Activated CD8-positive, alpha-beta memory T cell treated with anti-CD3 and anti-CD28 coated beads for 36 hours (primary cell): ENCODE data around the gene ANKRD13D. TPM values are rescaled to one million over a fixed set of nuclear protein-coding genes. Genes with fewer than 3 reads are reported as not detected.

Experiments
- CTCF ChIA-PET: fragments of 350-600 bp; sonication (Branson Sonifier 250); formaldehyde crosslinking; loops from one replicate; lab custom pipeline; 2021; ENCODE audit warnings: antibody characterized with exemption; lab: Charles Lee
- POLR2A ChIA-PET: fragments of 350-600 bp; sonication (Branson Sonifier 250); formaldehyde crosslinking; loops from one replicate; lab custom pipeline; 2021; ENCODE audit warnings: antibody characterized with exemption; lab: Charles Lee
- total RNA-seq, 2 experiments: library from RNA; stranded (reverse); gene quantifications; one replicate each; pipeline ENCODE4 v1.2.3, GENCODE V29; 2021

The ANKRD13D gene
- total RNA-seq, 2 experiments from 2014 or later: 76.2 to 77.4 TPM

DNA sequence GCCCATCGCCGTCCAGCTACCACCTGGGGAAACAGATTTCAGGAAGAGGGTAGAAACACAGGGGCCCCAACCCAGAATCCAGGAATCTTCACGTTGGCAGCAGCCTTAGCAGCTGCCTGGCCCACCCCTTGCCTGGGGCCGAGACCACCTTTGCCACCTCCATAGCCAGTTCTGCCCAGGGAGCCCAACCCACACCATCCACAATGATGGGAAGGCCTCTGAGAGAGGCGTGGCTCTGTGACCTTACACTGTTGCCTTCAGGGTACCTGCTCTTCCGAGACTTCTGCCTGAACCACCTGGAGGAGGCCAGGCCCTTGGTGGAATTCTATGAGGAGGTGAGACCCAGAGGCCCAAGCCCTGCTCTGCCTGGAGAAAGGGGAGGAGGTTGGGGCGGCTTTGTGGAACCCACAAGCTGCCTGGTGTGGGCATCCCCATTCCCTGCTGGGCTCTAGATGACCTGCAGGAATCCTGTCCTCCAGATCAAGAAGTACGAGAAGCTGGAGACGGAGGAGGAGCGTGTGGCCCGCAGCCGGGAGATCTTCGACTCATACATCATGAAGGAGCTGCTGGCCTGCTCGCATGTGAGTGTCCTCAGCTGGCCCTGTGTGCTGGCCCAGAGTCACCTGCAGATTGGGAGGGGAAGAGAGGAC lies 10.0 kb upstream of the ANKRD13D start:
- CTCF ChIA-PET: interaction anchor here (1.5 to 2.4 kb wide), 3 partner anchors 9 to 17 kb away, joined by 6 to 17 read pairs (median 7); partner anchors contain the start of gene GRK2
- POLR2A ChIA-PET: interaction anchor here (1.5 kb wide), 1 partner anchor 9 kb away, joined by 5 read pairs; no protein-coding TSS in a partner anchor

DNA sequence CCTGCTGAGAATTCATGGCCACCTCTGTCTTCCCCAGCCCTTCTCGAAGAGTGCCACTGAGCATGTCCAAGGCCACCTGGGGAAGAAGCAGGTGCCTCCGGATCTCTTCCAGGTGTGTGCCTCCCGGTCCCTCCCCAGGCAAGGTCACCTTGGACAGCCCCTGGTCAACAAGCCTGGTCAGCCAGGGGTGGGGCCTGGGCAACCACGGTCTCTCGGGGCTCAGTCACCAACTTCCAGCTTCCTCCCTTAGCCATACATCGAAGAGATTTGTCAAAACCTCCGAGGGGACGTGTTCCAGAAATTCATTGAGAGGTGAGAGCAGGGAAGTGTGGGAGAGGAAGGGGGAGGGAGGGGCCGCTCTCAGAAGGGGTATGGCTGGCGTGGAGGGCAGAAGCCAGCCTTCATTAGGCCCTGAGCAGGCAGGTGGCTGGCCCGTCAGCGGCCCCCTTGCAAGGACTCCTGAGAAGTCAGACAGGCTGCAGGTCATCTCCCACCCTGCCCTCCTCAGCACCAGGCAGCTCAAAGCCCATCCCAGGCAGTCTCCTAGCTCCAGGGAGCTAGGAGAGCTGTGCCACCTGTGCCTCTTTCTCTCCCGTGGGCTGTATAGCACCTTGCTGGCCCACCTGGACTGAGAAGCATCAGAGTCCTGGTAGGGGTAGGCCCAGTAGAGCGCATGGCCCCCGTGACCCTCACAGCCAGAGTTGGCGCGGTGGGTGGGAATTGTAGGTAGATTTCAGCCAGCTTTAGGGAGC lies 9.3 kb upstream of the ANKRD13D start:
- CTCF ChIA-PET: interaction anchor here (1.5 to 1.7 kb wide), 3 partner anchors 8 to 38 kb away, joined by 5 to 7 read pairs (median 6); partner anchors contain the start of gene GRK2
- POLR2A ChIA-PET: interaction anchor here (1.5 kb wide), 1 partner anchor 8 kb away, joined by 5 read pairs; no protein-coding TSS in a partner anchor

DNA sequence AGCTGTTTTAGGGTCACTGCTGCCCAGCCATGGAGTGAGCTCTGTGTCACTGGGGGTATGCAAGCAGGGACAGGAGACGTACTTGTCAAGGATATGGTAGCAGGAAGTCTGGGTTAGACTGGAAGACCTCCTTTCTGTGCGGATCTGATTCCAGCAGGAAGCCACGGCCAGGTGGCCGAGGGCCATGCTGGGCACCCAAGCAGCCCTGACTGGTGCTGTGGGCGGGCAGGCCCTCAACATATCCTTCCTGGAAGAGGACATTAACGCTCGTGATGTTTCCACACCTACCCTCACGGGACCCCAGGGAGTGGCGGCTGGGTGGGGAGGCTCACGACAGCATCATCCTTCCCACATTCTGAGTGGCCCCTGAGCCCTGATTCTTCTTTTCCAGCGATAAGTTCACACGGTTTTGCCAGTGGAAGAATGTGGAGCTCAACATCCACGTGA lies 8.7 kb upstream of the ANKRD13D start:
- POLR2A ChIA-PET: no interaction called here
- CTCF ChIA-PET: interaction anchor here (1.7 kb wide), 1 partner anchor 37 kb away, joined by 5 read pairs; no protein-coding TSS in a partner anchor

DNA sequence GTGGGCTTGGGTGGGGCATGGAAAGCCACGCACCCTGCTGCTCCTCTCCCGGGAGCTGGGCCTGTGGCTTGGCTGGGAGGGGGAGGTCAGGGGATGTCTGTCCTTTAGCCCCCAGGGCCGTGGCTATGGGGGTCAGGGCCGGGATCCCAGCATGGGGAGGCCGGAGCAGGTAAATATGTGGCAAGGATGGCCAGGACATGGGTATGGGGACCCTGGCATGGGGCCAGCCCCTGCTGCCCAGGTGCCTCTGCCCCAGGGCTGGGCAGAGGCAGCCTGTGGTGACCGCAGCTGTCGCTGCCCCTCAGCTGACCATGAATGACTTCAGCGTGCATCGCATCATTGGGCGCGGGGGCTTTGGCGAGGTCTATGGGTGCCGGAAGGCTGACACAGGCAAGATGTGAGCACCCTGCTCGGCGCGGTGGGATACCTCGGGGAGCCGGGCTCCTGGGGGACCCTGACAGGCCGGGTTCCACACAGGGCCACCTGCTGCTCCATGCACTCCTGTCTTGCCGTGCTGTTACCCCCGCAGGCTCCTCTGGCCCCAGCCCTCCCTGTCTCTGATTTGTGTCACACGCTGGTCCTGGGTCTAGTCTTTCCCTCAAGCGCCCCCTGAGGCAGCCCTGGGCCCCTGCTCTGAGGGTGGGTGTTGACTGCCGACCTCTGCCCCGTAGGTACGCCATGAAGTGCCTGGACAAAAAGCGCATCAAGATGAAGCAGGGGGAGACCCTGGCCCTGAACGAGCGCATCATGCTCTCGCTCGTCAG lies 8.1 kb upstream of the ANKRD13D start:
- ChIA-PET CTCF (interaction anchor here (1.7 kb wide), 1 partner anchor 36 kb away, joined by 5 read pairs; no protein-coding TSS in a partner anchor), POLR2A (interaction anchor here (0.6 kb wide), 1 partner anchor 15 kb away, joined by 3 read pairs; the partner anchor contains the start of gene GRK2)

DNA sequence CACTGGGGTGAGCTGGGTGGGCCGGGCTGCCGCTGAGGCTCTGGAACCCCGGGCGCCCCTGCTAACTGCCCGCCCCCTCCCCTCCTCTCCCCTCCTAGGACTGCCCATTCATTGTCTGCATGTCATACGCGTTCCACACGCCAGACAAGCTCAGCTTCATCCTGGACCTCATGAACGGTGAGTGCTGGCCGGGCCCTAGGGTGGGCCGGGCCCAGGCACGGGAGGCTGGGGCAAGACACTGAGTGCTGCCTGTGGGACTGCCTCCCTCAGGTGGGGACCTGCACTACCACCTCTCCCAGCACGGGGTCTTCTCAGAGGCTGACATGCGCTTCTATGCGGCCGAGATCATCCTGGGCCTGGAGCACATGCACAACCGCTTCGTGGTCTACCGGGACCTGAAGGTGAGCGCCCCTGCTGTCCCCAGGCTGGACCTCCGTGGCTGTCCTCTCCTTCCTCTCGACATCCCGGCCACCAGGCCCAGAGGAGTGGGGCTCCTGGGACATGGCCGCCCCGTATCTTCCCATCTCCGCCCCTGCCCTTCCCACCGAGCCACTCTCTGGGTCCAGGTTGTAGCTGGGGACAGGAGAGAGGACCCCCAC lies 7.5 kb upstream of the ANKRD13D start:
- POLR2A ChIA-PET: interaction anchor here (0.6 kb wide), 1 partner anchor 15 kb away, joined by 3 read pairs; the partner anchor contains the start of gene GRK2
- CTCF ChIA-PET: interaction anchor here (1.1 to 1.7 kb wide), 2 partner anchors 20 to 36 kb away, joined by 3 to 5 read pairs; no protein-coding TSS in a partner anchor

DNA sequence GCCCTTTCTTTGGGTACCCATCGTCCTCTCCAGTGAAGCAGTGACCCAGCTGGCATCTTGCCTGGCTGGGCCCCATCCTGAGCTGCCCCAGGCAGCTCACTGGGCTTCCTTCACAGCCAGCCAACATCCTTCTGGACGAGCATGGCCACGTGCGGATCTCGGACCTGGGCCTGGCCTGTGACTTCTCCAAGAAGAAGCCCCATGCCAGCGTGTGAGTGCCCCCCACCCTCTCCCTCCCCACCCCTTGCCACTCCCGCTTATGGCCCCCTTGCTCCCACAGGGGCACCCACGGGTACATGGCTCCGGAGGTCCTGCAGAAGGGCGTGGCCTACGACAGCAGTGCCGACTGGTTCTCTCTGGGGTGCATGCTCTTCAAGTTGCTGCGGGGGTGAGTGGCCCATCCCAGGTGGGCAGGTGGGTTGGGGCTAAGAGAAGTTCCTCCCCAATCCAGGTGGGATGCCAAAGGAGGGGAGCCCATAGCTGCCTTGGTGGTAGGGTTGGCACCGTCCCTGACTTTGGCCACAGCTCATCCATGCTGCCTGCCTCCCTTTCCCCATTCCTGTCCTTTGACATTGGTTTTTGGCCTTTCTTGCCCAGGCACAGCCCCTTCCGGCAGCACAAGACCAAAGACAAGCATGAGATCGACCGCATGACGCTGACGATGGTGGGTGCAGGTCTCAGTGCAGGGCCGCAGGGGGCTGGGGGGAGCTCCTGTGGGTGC lies 6.8 kb upstream of the ANKRD13D start:
- CTCF ChIA-PET: interaction anchor here (1.1 to 2.4 kb wide), 3 partner anchors 11 to 20 kb away, joined by 3 to 11 read pairs (median 10); no protein-coding TSS in a partner anchor
- POLR2A ChIA-PET: no interaction called here

DNA sequence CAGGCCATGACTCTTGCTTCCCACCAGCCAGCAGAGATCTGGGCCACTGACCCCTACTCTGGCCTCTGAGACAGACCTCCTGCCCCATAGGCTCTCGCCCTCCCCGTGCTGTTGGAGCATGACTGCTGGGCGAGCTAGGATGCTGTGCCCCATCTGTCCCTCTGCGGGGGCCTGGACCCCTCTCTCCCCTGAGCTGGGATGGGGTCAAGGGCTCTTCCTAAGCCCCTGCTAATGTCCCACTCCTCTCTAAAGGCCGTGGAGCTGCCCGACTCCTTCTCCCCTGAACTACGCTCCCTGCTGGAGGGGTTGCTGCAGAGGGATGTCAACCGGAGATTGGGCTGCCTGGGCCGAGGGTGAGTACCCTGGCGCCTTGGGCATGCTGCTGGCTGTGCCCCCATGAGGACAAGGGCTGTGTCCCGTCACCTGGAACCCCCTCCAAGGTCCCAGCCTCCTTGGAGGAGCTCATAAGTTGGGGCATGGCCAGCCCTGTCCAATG lies 6.2 kb upstream of the ANKRD13D start:
- ChIA-PET POLR2A (no interaction called here), CTCF (interaction anchor here (1.1 to 2.4 kb wide), 3 partner anchors 11 to 21 kb away, joined by 3 to 11 read pairs (median 10); no protein-coding TSS in a partner anchor)

DNA sequence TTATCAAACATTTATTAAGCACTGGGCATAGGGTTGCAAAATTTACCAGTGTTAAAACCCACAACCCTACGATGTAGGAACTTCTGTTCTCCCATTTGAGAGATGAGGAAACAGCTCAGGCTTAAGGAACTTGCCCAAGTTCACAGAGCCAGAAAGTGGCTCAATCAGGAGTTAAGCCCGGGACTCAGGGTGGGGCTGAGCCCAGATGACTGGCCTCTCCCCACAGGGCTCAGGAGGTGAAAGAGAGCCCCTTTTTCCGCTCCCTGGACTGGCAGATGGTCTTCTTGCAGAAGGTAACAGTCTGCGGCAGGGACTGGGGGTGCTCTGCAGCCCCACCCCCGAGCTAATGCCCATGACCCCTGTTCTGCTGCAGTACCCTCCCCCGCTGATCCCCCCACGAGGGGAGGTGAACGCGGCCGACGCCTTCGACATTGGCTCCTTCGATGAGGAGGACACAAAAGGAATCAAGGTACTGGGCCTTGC lies 5.6 kb upstream of the ANKRD13D start:
- POLR2A ChIA-PET: no interaction called here

DNA sequence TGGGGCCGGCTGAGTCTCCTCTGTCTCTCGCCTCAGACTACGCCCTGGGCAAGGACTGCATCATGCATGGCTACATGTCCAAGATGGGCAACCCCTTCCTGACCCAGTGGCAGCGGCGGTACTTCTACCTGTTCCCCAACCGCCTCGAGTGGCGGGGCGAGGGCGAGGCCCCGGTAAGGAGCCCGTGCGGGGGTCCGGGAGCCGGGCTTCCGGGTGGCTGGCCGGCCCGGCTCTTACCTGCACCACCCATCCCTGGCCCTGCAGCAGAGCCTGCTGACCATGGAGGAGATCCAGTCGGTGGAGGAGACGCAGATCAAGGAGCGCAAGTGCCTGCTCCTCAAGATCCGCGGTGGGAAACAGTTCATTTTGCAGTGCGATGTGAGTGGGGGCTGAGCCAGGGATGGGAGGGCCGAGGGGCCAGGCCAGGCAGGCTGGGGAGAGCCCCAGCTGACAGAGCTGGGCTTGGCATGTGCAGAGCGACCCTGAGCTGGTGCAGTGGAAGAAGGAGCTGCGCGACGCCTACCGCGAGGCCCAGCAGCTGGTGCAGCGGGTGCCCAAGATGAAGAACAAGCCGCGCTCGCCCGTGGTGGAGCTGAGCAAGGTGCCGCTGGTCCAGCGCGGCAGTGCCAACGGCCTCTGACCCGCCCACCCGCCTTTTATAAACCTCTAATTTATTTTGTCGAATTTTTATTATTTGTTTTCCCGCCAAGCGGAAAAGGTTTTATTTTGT lies 4.1 kb upstream of the ANKRD13D start:
- POLR2A ChIA-PET: interaction anchor here (0.6 to 6.1 kb wide), 2 partner anchors 14 to 53 kb away, joined by 3 to 73 read pairs; no protein-coding TSS in a partner anchor
- CTCF ChIA-PET: interaction anchor here (0.7 to 2.4 kb wide), 2 partner anchors 13 to 18 kb away, joined by 3 to 10 read pairs; no protein-coding TSS in a partner anchor

More for the DNA sequence above, 5.6 kb upstream of the ANKRD13D start:
- CTCF ChIA-PET: interaction anchor here (0.9 to 2.4 kb wide), 3 partner anchors 12 to 109 kb away, joined by 3 to 11 read pairs (median 10); partner anchors contain the start of gene RAD9A

DNA sequence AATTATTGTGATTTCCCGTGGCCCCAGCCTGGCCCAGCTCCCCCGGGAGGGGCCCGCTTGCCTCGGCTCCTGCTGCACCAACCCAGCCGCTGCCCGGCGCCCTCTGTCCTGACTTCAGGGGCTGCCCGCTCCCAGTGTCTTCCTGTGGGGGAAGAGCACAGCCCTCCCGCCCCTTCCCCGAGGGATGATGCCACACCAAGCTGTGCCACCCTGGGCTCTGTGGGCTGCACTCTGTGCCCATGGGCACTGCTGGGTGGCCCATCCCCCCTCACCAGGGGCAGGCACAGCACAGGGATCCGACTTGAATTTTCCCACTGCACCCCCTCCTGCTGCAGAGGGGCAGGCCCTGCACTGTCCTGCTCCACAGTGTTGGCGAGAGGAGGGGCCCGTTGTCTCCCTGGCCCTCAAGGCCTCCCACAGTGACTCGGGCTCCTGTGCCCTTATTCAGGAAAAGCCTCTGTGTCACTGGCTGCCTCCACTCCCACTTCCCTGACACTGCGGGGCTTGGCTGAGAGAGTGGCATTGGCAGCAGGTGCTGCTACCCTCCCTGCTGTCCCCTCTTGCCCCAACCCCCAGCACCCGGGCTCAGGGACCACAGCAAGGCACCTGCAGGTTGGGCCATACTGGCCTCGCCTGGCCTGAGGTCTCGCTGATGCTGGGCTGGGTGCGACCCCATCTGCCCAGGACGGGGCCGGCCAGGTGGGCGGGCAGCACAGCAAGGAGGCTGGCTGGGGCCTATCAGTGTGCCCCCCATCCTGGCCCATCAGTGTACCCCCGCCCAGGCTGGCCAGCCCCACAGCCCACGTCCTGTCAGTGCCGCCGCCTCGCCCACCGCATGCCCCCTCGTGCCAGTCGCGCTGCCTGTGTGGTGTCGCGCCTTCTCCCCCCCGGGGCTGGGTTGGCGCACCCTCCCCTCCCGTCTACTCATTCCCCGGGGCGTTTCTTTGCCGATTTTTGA lies 3.3 kb upstream of the ANKRD13D start:
- POLR2A ChIA-PET: interaction anchor here (0.6 to 6.1 kb wide), 4 partner anchors 8 to 87 kb away, joined by 3 to 73 read pairs (median 24); partner anchors contain the start of gene CLCF1
- CTCF ChIA-PET: interaction anchor here (0.7 to 5.7 kb wide), 3 partner anchors 14 to 23 kb away, joined by 3 to 53 read pairs (median 24); no protein-coding TSS in a partner anchor

DNA sequence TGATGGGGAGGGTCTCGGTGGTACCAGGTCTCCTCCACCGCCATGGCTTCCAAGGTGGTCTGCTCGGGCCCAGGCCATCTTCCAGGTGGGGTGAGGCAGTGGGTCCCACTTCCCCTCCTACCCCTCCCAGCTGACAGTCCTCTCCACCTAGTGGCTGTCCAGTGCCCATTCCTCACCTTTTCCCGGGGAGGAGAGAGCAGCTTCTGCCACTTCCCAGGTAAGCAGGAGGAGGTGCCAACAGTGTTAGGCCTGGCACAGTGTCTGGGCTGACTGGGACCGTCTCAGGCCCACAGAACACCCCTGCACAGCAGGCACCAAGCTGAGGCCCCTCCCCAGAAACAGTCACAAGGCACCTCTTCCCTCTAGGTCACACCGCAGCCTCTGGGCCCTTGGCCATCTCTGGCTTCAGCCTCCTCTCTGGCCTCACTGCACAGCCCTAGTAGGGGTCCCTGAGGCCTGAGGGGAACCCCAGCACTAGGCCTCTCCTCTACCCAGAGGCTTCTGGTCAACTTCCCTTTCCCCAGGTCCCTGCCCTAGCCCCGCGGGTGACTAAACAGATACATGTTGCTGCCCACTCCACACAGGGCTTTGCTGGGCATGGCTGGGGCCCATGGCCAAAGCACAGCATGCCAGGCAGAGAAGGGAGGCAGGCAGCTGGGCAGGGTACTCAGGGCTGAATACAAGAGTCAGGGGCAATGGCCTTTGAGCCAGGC lies 2.3 kb upstream of the ANKRD13D start:
- POLR2A ChIA-PET: interaction anchor here (0.6 to 6.1 kb wide), 3 partner anchors 9 to 86 kb away, joined by 11 to 73 read pairs (median 36); partner anchors contain the start of gene CLCF1

DNA sequence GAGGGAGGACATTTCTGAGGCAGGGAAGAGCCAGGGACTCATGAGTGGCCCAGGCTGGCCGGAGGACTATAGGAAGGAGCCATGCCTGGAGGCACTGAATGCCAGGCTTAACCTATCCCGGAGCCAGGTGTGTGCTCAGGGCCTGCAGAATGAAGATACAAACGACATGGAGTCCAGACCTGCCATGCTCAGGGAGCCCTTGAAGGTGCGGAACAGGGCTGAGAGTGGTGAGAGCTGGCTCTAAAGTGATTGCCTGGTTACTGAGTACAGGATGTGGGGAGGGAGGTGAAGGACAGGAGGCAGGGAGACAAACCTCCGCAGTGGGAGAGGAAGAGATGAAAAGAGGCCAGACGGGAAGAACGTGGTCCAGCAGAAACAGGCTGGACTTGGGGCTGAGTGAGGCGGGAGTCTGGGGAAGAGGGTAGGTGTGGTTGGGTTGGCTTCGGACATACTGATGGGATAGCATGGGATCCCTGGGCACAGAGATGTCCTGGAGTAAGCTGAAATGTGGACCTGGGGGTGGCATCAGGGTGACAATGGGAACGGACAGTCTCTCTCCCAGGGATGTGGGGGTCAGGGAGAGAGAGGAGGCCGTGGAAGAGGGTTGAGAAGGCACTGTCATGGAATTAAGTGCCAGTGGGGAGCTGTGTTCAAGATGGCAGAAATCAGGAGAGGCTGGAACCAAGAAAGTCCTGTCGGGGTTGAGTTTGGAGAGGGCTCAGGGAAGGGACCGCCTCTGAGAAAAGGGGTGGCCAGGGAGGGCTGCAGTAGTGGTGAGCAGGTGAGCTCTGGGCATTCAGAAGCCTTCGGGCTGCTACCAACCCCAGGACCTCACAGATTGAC lies 1.5 kb upstream of the ANKRD13D start:
- POLR2A ChIA-PET: interaction anchor here (0.7 to 6.1 kb wide), 4 partner anchors 9 to 17 kb away, joined by 4 to 73 read pairs (median 20); no protein-coding TSS in a partner anchor
- CTCF ChIA-PET: interaction anchor here (0.9 to 5.7 kb wide), 7 partner anchors 8 to 36 kb away, joined by 3 to 53 read pairs (median 9); partner anchors contain the start of gene SSH3

More for the DNA sequence above, 2.3 kb upstream of the ANKRD13D start:
- CTCF ChIA-PET: interaction anchor here (1.4 to 5.7 kb wide), 3 partner anchors 17 to 30 kb away, joined by 9 to 53 read pairs (median 24); no protein-coding TSS in a partner anchor

DNA sequence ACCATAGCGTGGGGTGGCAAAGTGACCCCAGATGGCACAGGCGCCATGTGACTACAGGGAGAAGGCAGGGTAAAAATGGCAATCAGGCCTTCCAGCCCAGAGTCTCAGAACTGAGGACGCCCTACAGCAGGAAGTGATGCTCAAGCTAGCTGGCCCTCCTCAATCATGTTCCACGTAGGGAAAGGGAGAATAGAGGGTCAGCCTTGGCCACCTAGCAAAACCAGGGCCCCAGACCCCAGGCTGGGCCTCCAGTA lies 978 bp upstream of the ANKRD13D start:
- CTCF ChIA-PET: interaction anchor here (0.9 to 5.7 kb wide), 7 partner anchors 9 to 35 kb away, joined by 3 to 53 read pairs (median 8); partner anchors contain the start of gene SSH3

More for the DNA sequence above, 978 bp upstream of the ANKRD13D start:
- POLR2A ChIA-PET: interaction anchor here (0.7 to 6.1 kb wide), 4 partner anchors 9 to 17 kb away, joined by 4 to 73 read pairs (median 20); no protein-coding TSS in a partner anchor
